ENCODE data around the gene SERINC2. TPM values are rescaled to one million over a fixed set of nuclear protein-coding genes. Genes with fewer than 3 reads are reported as not detected.

SERINC2 gene
- total RNA-seq, 1 experiment from 2014 or later = 26.0 TPM

GRCh38 chr1:31482482-31483011 lies 69.5 kb downstream of the SERINC2 start (continued):
- TF ChIP-seq ESRRA (CRISPR knock-in tag; IDR thresholded peaks at IDR 0.05; ENCODE audit: borderline replicate concordance) (no peak), PREB (CRISPR knock-in tag; IDR thresholded peaks at IDR 0.05; ENCODE audit: borderline replicate concordance) (no peak), JUN (CRISPR knock-in tag; IDR thresholded peaks at IDR 0.05) (no peak), ELF4 (CRISPR knock-in tag; IDR thresholded peaks at IDR 0.05; ENCODE audit: low read depth) (no peak), USF2 (CRISPR knock-in tag; IDR thresholded peaks at IDR 0.05) (no peak)

GRCh38 chr1:31483012-31483946 lies 70.3 kb downstream of the SERINC2 start:
- Mint-ChIP-seq H3K4me1 (peaks cover 22% of the 10 kb centered on the region), H3K4me3 (no peak overlapping the region), H3K36me3 (peaks cover 25% of the 10 kb centered on the region), H3K27ac (no peak overlapping the region), H3K9me3 (peaks cover 32% of the 10 kb centered on the region), H3K27me3 (ENCODE audit: low read depth) (peaks cover 3% of the 10 kb centered on the region; the same call in 1 of the 2 replicates)
- no peak for TF ChIP-seq CDX4 (CRISPR knock-in tag; IDR thresholded peaks at IDR 0.05; ENCODE audit: borderline replicate concordance)
- TF ChIP-seq IRF2 (CRISPR knock-in tag; IDR thresholded peaks at IDR 0.05; ENCODE audit: borderline replicate concordance, low read depth) = no peak
- TF ChIP-seq ETV6 (CRISPR knock-in tag; IDR thresholded peaks at IDR 0.05) = no peak
- no peak for TF ChIP-seq NFATC4 (CRISPR knock-in tag; IDR thresholded peaks at IDR 0.05)
- no peak for TF ChIP-seq CTCF (IDR thresholded peaks at IDR 0.05)
- no peak for TF ChIP-seq ZNF121 (CRISPR knock-in tag; IDR thresholded peaks at IDR 0.05)
- TF ChIP-seq AR (CRISPR knock-in tag; IDR thresholded peaks at IDR 0.05) = no peak
- TF ChIP-seq HMGA2 (CRISPR knock-in tag; IDR thresholded peaks at IDR 0.05) = no peak
- no peak for TF ChIP-seq NR3C1 (CRISPR knock-in tag; conservative IDR thresholded peaks at IDR 0.05; ENCODE audit: low read depth)
- TF ChIP-seq SMAD4 (CRISPR knock-in tag; IDR thresholded peaks at IDR 0.05) = no peak
- TF ChIP-seq RELA (CRISPR knock-in tag; IDR thresholded peaks at IDR 0.05; ENCODE audit: borderline replicate concordance) = no peak
- TF ChIP-seq ATF2 (CRISPR knock-in tag; IDR thresholded peaks at IDR 0.05; ENCODE audit: borderline replicate concordance, low read depth) = no peak
- no peak for TF ChIP-seq FOXP4 (CRISPR knock-in tag; IDR thresholded peaks at IDR 0.05)
- CTCF ChIA-PET = no interaction called here
- ATAC-seq = no peak
- DNase-seq (ENCODE audit: low spot score) = no peak
- POLR2A ChIA-PET = no interaction called here
